GM18499 (cell line): ENCODE results near the gene MFAP1.
"Not testable (repeated sequence)": the region's sequence is repeated elsewhere in the genome, so short reads cannot be mapped to it uniquely, and the experiment has no call there.

Experiments used
- ATAC-seq: cut with Tn5 transposase; IDR thresholded peaks from one replicate; pipeline ENCODE4 v1.9.1; 2021; ENCODE audit warnings: moderate number of reproducible peaks; ENCODE audit not compliant: insufficient read depth, unreplicated experiment

MFAP1 gene

GRCh38 chr15:43825305-43825704 is 815 bp upstream of the MFAP1 start:
- not testable (repeated sequence) for ATAC-seq

- no peak for ATAC-seq
These were observed 3.0 kb downstream of the MFAP1 start for GRCh38 chr15:43821505-43821904.

- ATAC-seq: not testable (repeated sequence)
These were observed 9.4 kb downstream of the MFAP1 start for GRCh38 chr15:43815064-43815463.

- ATAC-seq: peak; percentile 58
These were observed 15.4 kb downstream of the MFAP1 start for GRCh38 chr15:43808960-43809678.

GRCh38 chr15:43808435-43808950 is 16.0 kb downstream of the MFAP1 start:
- no peak for ATAC-seq

- ATAC-seq: not testable (repeated sequence)
These were observed 21.8 kb downstream of the MFAP1 start for GRCh38 chr15:43802676-43803075.

- no peak for ATAC-seq
These were observed 24.0 kb downstream of the MFAP1 start, which contains the start of gene HYPK for GRCh38 chr15:43800286-43801141. HYPK (plus strand) TSS chr15:43800599; CDS start chr15:43800623, 24 bp downstream.

GRCh38 chr15:43799945-43800285 is 24.6 kb downstream of the MFAP1 start, which contains the start of gene SERINC4:
SERINC4 (minus strand) TSS chr15:43800220; CDS start chr15:43799986, 234 bp downstream.
- no peak for ATAC-seq

GRCh38 chr15:43799209-43799944 is 25.1 kb downstream of the MFAP1 start:
- no peak for ATAC-seq

GRCh38 chr15:43796566-43796965 is 27.9 kb downstream of the MFAP1 start:
- no peak for ATAC-seq

- ATAC-seq: no peak
These were observed 28.5 kb downstream of the MFAP1 start for GRCh38 chr15:43795997-43796396.

GRCh38 chr15:43795197-43795596 is 29.3 kb downstream of the MFAP1 start:
- ATAC-seq: no peak

- no peak for ATAC-seq
These were observed 30.0 kb downstream of the MFAP1 start for GRCh38 chr15:43794269-43795037.

- ATAC-seq: no peak
These were observed 30.8 kb downstream of the MFAP1 start for GRCh38 chr15:43793647-43794046.

GRCh38 chr15:43792761-43793476 is 31.6 kb downstream of the MFAP1 start:
- ATAC-seq: no peak

GRCh38 chr15:43791993-43792760 is 32.3 kb downstream of the MFAP1 start, which contains the start of gene SERF2:
SERF2 (plus strand) TSS chr15:43792320; CDS start chr15:43792377, 57 bp downstream.
- peak; percentile 44 for ATAC-seq

GRCh38 chr15:43789409-43789808 is 35.1 kb downstream of the MFAP1 start:
- ATAC-seq: no peak

- ATAC-seq: no peak
These were observed 45.5 kb downstream of the MFAP1 start for GRCh38 chr15:43779016-43779415.
